DMS53 treated with DMSO at 0.1 percent for 48 hours (cell line): ENCODE measurements around the gene CRYGS.
"Not testable (repeated sequence)": the region's sequence is repeated elsewhere in the genome, so short reads cannot be mapped to it uniquely, and the experiment has no call there.

Experiments used
- DNase-seq: peaks from one replicate; lab custom pipeline; 2025; ENCODE audit not compliant: unreplicated experiment; lab: John Stamatoyannopoulos, UW

The CRYGS gene

GRCh38 chr3:186520431-186520830 lies 23.7 kb downstream of the CRYGS start:
- no peak for DNase-seq

- no peak for DNase-seq
These were observed 25.0 kb downstream of the CRYGS start for GRCh38 chr3:186519021-186519658.

GRCh38 chr3:186517218-186517617 lies 27.0 kb downstream of the CRYGS start:
- DNase-seq, result no peak

GRCh38 chr3:186516646-186517045 lies 27.5 kb downstream of the CRYGS start:
- DNase-seq, result no peak

- no peak for DNase-seq
These were observed 29.1 kb downstream of the CRYGS start for GRCh38 chr3:186515125-186515524.

- no peak for DNase-seq
These were observed 29.7 kb downstream of the CRYGS start for GRCh38 chr3:186514296-186515002.

- DNase-seq, result no peak
These were observed 30.8 kb downstream of the CRYGS start for GRCh38 chr3:186513386-186513785.

- no peak for DNase-seq
These were observed 31.4 kb downstream of the CRYGS start for GRCh38 chr3:186512570-186513302.

- DNase-seq, result no peak
These were observed 32.5 kb downstream of the CRYGS start for GRCh38 chr3:186511702-186512101.

GRCh38 chr3:186511245-186511644 lies 32.9 kb downstream of the CRYGS start:
- no peak for DNase-seq

GRCh38 chr3:186510374-186511079 lies 33.7 kb downstream of the CRYGS start:
- DNase-seq, result no peak

GRCh38 chr3:186509423-186509822 lies 34.8 kb downstream of the CRYGS start:
- DNase-seq, result no peak

- no peak for DNase-seq
These were observed 37.3 kb downstream of the CRYGS start for GRCh38 chr3:186506857-186507256.

- no peak for DNase-seq
These were observed 37.9 kb downstream of the CRYGS start for GRCh38 chr3:186506191-186506739.

GRCh38 chr3:186502966-186503712 lies 41.0 kb downstream of the CRYGS start:
- DNase-seq, result no peak

GRCh38 chr3:186502138-186502948 lies 41.8 kb downstream of the CRYGS start:
- no peak for DNase-seq

GRCh38 chr3:186499949-186500348 lies 44.2 kb downstream of the CRYGS start:
- DNase-seq, result not testable (repeated sequence)

GRCh38 chr3:186498022-186498421 lies 46.2 kb downstream of the CRYGS start:
- DNase-seq, result not testable (repeated sequence)

- DNase-seq, result no peak
These were observed 46.6 kb downstream of the CRYGS start for GRCh38 chr3:186497608-186498007.

- no peak for DNase-seq
These were observed 47.5 kb downstream of the CRYGS start for GRCh38 chr3:186496635-186497034.
